ENCODE measurements around the gene CCNG1.
"Not testable (repeated sequence)": the region's sequence is repeated elsewhere in the genome, so short reads cannot be mapped to it uniquely, and the experiment has no call there.

CCNG1 gene

GRCh38 chr5:163444526-163444925 lies 7.1 kb downstream of the CCNG1 start:
- no peak for DNase-seq (ENCODE audit: low read depth)

GRCh38 chr5:163445345-163445744 lies 8.0 kb downstream of the CCNG1 start:
- DNase-seq (ENCODE audit: low read depth), result no peak

GRCh38 chr5:163447191-163447590 lies 9.8 kb downstream of the CCNG1 start:
- no peak for DNase-seq (ENCODE audit: low read depth)

- DNase-seq (ENCODE audit: low read depth), result no peak
Measured at GRCh38 chr5:163447875-163448274, 10.5 kb downstream of the CCNG1 start.

- DNase-seq (ENCODE audit: low read depth), result no peak
Measured at GRCh38 chr5:163448491-163448890, 11.1 kb downstream of the CCNG1 start.

- no peak for DNase-seq (ENCODE audit: low read depth)
Measured at GRCh38 chr5:163451489-163451888, 14.1 kb downstream of the CCNG1 start.

GRCh38 chr5:163453705-163454104 lies 16.3 kb downstream of the CCNG1 start:
- DNase-seq (ENCODE audit: low read depth), result no peak

- not testable (repeated sequence) for DNase-seq (ENCODE audit: low read depth)
Measured at GRCh38 chr5:163455406-163455805, 18.0 kb downstream of the CCNG1 start.

- DNase-seq (ENCODE audit: low read depth), result no peak
Measured at GRCh38 chr5:163456029-163456589, 18.7 kb downstream of the CCNG1 start.

GRCh38 chr5:163456840-163457239 lies 19.4 kb downstream of the CCNG1 start:
- no peak for DNase-seq (ENCODE audit: low read depth)

GRCh38 chr5:163458778-163459385 lies 21.5 kb downstream of the CCNG1 start:
- no peak for DNase-seq (ENCODE audit: low read depth)

- DNase-seq (ENCODE audit: low read depth), result no peak
Measured at GRCh38 chr5:163459462-163459818, 22.0 kb downstream of the CCNG1 start.

- DNase-seq (ENCODE audit: low read depth), result peak; percentile 88
Measured at GRCh38 chr5:163459819-163460561, 22.6 kb downstream of the CCNG1 start, which contains the start of gene NUDCD2. Gene NUDCD2 (minus strand): TSS chr5:163460102. CDS start chr5:163460050, 52 bp downstream.

- DNase-seq (ENCODE audit: low read depth), result no peak
Measured at GRCh38 chr5:163460562-163461171, 23.3 kb downstream of the CCNG1 start, which contains the start of gene HMMR. Gene HMMR (plus strand): TSS chr5:163460632. CDS start chr5:163460693, 61 bp downstream.

GRCh38 chr5:163463063-163463435 lies 25.7 kb downstream of the CCNG1 start:
- DNase-seq (ENCODE audit: low read depth), result no peak

- DNase-seq (ENCODE audit: low read depth), result no peak
Measured at GRCh38 chr5:163467682-163468081, 30.3 kb downstream of the CCNG1 start.

- no peak for DNase-seq (ENCODE audit: low read depth)
Measured at GRCh38 chr5:163473635-163474243, 36.3 kb downstream of the CCNG1 start.

GRCh38 chr5:163475411-163475810 lies 38.0 kb downstream of the CCNG1 start:
- no peak for DNase-seq (ENCODE audit: low read depth)

- no peak for DNase-seq (ENCODE audit: low read depth)
Measured at GRCh38 chr5:163478126-163478981, 41.0 kb downstream of the CCNG1 start.

- DNase-seq (ENCODE audit: low read depth), result no peak
Measured at GRCh38 chr5:163478982-163479271, 41.5 kb downstream of the CCNG1 start.

- DNase-seq (ENCODE audit: low read depth), result no peak
Measured at GRCh38 chr5:163489055-163489744, 51.8 kb downstream of the CCNG1 start.
